SK-N-SH treated with all-trans-retinoic acid at 6 μM for 48 hours (cell line): Measurements from ENCODE around the gene ILF3.

ENCODE experiments used
- ATAC-seq: fragments of 200-7000 bp; cut with Tn5 transposase; 3 replicates; pipeline ENCODE4 v1.9.1; 2020; ENCODE audit warnings: mild to moderate bottlenecking, moderate library complexity
- CSRNP3 ChIP-seq: fragments of 250-450 bp; sonication (Bioruptor Pico); IDR thresholded peaks from 2 replicates; pipeline ENCODE4 v1.5.1; 2021; ENCODE audit warnings: mild to moderate bottlenecking, moderate library complexity
- GLIS3 ChIP-seq: fragments of 250-450 bp; sonication (Bioruptor Pico); IDR thresholded peaks from 2 replicates; pipeline ENCODE4 v1.5.0; 2020; ENCODE audit warnings: mild to moderate bottlenecking, moderate library complexity
- ISL1 ChIP-seq: fragments of 250-450 bp; sonication (Bioruptor Pico); IDR thresholded peaks from 2 replicates; pipeline ENCODE4 v2.1.2; 2022; ENCODE audit warnings: mild to moderate bottlenecking, moderate library complexity
- OSR1 ChIP-seq: fragments of 250-450 bp; sonication (Bioruptor Pico); IDR thresholded peaks from 2 replicates; pipeline ENCODE4 v1.8.0; 2022; ENCODE audit warnings: moderate library complexity, mild to moderate bottlenecking, inconsistent platforms
- PATZ1 ChIP-seq: fragments of 250-450 bp; sonication (Bioruptor Pico); IDR thresholded peaks from 2 replicates; pipeline ENCODE4 v1.8.0; 2020; ENCODE audit warnings: mild to moderate bottlenecking, moderate library complexity, borderline replicate concordance
- POU6F1 ChIP-seq: fragments of 250-450 bp; sonication (Bioruptor Pico); IDR thresholded peaks from 2 replicates; pipeline ENCODE4 v1.8.0; 2021; ENCODE audit warnings: low read depth, mild to moderate bottlenecking, moderate library complexity, borderline replicate concordance
- PPARA ChIP-seq: fragments of 250-450 bp; sonication (Bioruptor Pico); IDR thresholded peaks from 2 replicates; pipeline ENCODE4 v1.5.0; 2020; ENCODE audit warnings: mild to moderate bottlenecking, borderline replicate concordance
- RARB ChIP-seq: fragments of 250-450 bp; sonication (Bioruptor Pico); IDR thresholded peaks from 2 replicates; pipeline ENCODE4 v1.8.0; 2021; ENCODE audit warnings: mild to moderate bottlenecking, moderate library complexity
- SNAI2 ChIP-seq: fragments of 250-450 bp; sonication (Bioruptor Pico); IDR thresholded peaks from 2 replicates; pipeline ENCODE4 v1.5.0; 2020; ENCODE audit warnings: mild to moderate bottlenecking, moderate library complexity
- TCF4 ChIP-seq: fragments of 250-450 bp; sonication (Bioruptor Pico); IDR thresholded peaks from 2 replicates; pipeline ENCODE4 v1.8.0; 2021; ENCODE audit warnings: mild to moderate bottlenecking, moderate library complexity, borderline replicate concordance
- TOX ChIP-seq: fragments of 250-450 bp; sonication (Bioruptor Pico); IDR thresholded peaks from 2 replicates; pipeline ENCODE4 v1.8.0; 2021; ENCODE audit warnings: mild to moderate bottlenecking, moderate library complexity, borderline replicate concordance
- ZC3H10 ChIP-seq: fragments of 250-450 bp; sonication (Bioruptor Pico); IDR thresholded peaks from 2 replicates; pipeline ENCODE4 v1.5.1; 2021; ENCODE audit warnings: mild to moderate bottlenecking, moderate library complexity
- ZFP3 ChIP-seq: fragments of 250-450 bp; sonication (Bioruptor Pico); IDR thresholded peaks from 2 replicates; pipeline ENCODE4 v1.5.0; 2020; ENCODE audit warnings: mild to moderate bottlenecking, moderate library complexity
- ZNF565 ChIP-seq: fragments of 450-650 bp; formaldehyde crosslinking; conservative IDR thresholded peaks from 2 replicates; pipeline ENCODE4 v1.5.0; 2020; ENCODE audit warnings: low read depth, mild to moderate bottlenecking, moderate library complexity
- ZNF70 ChIP-seq: fragments of 450-650 bp; formaldehyde crosslinking; IDR thresholded peaks from 2 replicates; pipeline ENCODE4 v1.5.0; 2020; ENCODE audit warnings: mild to moderate bottlenecking, moderate library complexity
- ZNF8 ChIP-seq: fragments of 450-650 bp; formaldehyde crosslinking; IDR thresholded peaks from 2 replicates; pipeline ENCODE4 v1.5.0; 2020; ENCODE audit warnings: mild to moderate bottlenecking, moderate library complexity

The ILF3 gene

GRCh38 chr19:10719466-10719961 is 65.4 kb downstream of the ILF3 start:
- no peak for TF ChIP-seq ZNF8 (CRISPR knock-in tag)
- TF ChIP-seq SNAI2 = no peak
- TF ChIP-seq POU6F1 (CRISPR knock-in tag) = no peak
- TF ChIP-seq PATZ1 = no peak
- ATAC-seq = no peak

GRCh38 chr19:10720607-10721125 is 66.5 kb downstream of the ILF3 start:
- ATAC-seq = no peak
- TF ChIP-seq PATZ1 (no peak), CSRNP3 (CRISPR knock-in tag) (no peak), ISL1 (CRISPR knock-in tag) (no peak), SNAI2 (no peak), ZNF565 (CRISPR knock-in tag) (no peak), POU6F1 (CRISPR knock-in tag) (no peak), ZNF8 (CRISPR knock-in tag) (no peak)

- no peak for TF ChIP-seq ZNF565 (CRISPR knock-in tag)
- TF ChIP-seq ZNF8 (CRISPR knock-in tag) = no peak
- no peak for TF ChIP-seq PPARA (CRISPR knock-in tag)
- TF ChIP-seq, all 23 proteins: peak for 0
Observed at GRCh38 chr19:10723591-10723990, 69.4 kb downstream of the ILF3 start.

GRCh38 chr19:10724573-10725071 is 70.5 kb downstream of the ILF3 start:
- peak; percentile 93 for TF ChIP-seq ZNF70 (CRISPR knock-in tag)
- peak; percentile 77 for TF ChIP-seq TCF4 (CRISPR knock-in tag)
- no peak for TF ChIP-seq ZNF8 (CRISPR knock-in tag)
- peak; percentile 87 for ATAC-seq

More at GRCh38 chr19:10723591-10723990, 69.4 kb downstream of the ILF3 start:
- no peak for ATAC-seq

GRCh38 chr19:10725415-10725814 is 71.3 kb downstream of the ILF3 start:
- TF ChIP-seq ZFP3 (CRISPR knock-in tag) (no peak), SNAI2 (no peak), TOX (no peak), RARB (CRISPR knock-in tag) (no peak), ZNF8 (CRISPR knock-in tag) (no peak), GLIS3 (CRISPR knock-in tag) (no peak), ZC3H10 (CRISPR knock-in tag) (no peak), OSR1 (no peak)
- no peak for ATAC-seq
